ENCODE results near the gene XIRP2.
A peak's percentile ranks its signal among the peaks of the same experiment; 100 is the strongest.
"Not testable (repeated sequence)": the region's sequence is repeated elsewhere in the genome, so short reads cannot be mapped to it uniquely, and the experiment has no call there.

XIRP2 gene

DNA sequence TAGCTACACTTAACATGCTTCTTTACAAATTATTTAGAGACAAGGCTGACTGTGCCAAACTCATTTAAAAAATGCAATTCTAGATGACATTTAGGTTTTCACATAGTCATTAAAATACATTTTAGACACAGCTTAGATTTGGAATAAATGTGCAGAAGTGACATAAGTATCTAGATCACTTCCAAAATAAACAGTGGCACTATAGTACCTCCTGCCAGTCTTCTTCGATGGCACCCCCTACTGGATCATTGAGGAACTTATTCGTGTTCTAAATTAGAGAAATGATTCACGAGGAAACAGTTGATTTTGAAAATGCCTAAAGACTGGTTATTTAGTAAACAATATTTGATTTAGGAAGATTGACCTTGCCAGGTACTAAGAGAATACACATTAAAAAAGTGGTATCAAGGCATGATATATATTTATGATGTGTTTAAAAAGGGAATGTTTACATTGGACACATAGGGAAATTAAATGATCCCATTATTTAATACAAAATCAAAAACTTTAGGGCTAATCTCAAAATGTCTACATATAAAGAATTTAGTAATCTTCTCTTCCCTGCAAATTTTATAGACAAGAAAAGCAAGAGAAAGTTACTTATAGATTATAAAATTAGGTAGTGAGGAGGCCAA lies 323.9 kb downstream of the XIRP2 start:
- no peak for DNase-seq

DNA sequence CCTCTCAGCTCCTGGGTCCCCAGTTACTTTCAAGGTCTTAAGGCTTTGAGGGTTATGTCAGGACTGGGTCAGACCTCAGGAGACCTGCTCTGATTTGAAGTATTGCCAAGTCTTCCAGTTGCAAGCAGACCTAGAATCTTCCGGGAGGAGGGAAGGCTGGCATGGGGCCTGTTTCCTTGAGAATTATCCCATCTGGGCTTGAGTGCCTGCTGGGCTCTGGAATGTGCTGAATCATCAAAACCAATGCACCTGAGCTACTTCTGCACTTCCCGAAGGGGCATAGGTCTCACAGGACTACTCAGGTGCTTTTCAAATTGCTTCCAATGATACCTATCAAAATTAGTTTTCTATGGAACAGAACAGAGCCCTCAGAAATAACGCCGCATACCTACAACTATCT lies 327.3 kb downstream of the XIRP2 start:
- no peak for DNase-seq

DNA sequence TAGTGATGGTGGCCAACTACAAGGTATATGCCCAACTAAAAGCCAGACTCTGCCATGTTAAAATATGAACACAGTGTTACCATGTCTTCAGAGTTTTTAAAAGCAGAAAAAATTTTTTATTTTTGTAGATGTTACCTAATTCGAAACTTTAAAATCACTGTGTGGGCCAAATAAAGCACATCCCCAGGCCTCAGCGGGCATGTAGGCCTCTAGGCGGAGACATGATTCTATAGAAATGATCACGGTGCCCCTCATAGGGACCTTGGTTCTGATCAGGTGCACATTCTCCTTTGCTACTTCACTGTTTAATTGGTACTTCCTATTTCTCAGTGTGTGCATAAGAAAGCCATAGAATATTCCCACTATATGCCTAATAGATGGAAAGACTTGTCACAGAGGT lies 349.2 kb downstream of the XIRP2 start:
- DNase-seq = no peak

DNA sequence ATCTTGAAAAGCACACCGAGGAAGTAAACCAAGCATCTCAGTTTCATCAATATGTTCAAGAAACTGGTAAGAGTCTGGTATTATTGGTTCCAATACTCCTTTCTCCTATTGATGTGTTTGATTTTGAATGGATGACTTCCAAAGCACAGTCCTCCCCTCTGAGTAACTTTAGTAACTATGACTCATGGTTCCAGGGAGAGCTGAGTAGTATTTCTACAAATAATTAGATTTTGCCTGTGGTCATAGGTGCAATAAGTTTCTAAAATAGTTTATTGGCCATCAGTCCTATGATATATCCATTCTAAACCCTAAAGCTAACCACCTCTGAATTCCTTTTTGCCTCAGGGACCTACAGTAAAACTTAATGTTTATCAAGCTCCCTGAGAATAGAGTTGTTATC lies 352.4 kb downstream of the XIRP2 start:
- no peak for DNase-seq

DNA sequence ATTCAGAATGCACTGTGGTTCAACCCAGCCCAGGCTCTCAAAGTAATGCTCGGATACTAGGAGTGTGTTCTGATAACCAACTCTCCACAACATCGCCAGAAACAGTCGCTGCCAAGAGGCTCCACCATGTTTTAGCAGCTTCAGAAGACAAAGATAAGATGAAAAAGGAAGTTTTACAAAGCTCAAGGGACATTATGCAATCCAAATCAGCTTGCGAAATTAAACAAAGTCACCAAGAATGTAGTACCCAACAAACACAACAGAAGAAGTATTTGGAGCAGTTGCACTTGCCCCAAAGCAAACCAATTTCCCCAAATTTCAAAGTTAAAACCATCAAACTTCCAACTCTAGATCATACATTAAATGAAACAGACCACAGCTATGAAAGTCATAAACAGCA lies 360.9 kb downstream of the XIRP2 start:
- DNase-seq = no peak

DNA sequence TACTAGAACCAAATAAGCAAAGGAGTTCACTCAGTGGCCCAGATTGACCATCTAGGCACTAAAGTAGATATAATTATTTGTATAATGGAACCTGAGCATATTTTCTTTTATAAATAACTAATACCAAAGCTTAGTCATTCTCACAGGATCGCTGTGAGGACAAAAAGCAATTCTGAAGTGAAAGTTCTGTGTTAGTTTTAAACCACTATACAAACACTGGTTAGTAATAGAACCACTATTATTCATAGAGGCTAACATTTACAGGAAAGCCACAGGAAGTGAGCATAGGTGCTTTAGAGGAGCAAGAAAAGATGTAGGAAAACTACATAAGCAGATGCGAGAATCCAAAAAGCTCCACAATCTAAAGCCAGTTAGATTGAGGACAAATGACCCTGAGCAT lies 364.7 kb downstream of the XIRP2 start:
- no peak for DNase-seq

DNA sequence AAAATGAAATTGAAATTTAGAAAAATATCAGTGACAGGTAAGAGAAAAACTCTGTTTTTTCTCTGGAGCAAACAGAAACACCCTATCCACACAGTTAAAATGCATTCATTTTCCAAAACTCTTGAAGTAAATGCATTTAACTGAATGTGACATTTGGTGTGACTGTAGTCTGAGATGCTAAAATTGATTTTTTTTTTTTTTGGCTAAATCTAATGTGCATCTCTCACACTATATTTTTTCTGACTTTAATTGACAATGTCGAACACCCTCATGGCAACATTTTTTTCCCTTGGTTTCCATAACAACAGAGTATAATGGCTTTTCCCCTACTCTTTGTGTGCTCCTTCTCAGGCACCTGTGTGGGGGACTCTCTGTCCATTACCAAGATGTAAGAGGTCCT lies 366.4 kb downstream of the XIRP2 start:
- no peak for DNase-seq

DNA sequence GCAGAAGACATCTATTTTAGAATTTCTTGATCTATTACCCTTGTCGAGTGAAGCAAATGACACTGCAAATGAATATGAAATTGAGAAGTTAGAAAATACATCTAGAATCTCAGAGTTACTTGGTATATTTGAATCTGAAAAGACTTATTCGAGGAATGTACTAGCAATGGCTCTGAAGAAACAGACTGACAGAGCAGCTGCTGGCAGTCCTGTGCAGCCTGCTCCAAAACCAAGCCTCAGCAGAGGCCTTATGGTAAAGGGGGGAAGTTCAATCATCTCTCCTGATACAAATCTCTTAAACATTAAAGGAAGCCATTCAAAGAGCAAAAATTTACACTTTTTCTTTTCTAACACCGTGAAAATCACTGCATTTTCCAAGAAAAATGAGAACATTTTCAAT lies 370.4 kb downstream of the XIRP2 start:
- DNase-seq = no peak

DNA sequence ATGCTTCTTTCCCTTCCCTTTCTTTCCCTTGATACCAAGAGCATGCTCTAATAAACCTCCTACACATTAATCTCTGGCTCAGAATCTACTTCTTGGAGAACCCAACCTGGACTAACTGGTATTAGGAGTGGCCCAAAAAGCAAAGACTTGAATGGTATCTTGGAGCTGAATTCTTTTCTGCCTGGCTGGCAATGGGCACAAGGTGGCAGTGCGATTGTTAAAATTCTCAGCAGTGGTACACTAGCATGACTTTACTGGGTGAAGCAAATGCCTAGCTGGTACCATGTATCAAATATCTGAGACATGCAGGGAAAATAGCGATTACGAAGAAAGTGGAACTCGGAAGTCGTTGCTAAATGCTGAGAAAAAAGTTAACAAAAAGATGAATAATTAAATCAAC lies 376.1 kb downstream of the XIRP2 start:
- DNase-seq = no peak

DNA sequence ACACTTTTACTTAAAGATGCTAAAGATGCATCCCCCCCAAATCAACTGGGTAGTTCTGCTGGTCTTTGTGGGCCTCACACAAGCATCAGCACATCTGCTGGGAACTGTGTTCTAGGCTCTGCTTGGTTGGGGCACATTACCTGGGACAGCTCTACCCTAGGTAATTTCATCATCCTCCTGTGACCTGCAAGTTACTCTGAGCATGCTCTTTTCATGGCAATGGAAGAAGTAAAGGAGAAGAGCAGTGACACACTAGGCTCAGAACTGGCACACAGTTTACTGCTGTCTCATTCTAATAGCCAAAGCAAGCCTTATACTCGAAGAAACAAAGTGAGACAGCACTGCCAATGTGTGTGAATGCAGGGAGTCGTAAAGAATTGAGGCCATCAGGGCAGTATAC lies 376.7 kb downstream of the XIRP2 start:
- no peak for DNase-seq

DNA sequence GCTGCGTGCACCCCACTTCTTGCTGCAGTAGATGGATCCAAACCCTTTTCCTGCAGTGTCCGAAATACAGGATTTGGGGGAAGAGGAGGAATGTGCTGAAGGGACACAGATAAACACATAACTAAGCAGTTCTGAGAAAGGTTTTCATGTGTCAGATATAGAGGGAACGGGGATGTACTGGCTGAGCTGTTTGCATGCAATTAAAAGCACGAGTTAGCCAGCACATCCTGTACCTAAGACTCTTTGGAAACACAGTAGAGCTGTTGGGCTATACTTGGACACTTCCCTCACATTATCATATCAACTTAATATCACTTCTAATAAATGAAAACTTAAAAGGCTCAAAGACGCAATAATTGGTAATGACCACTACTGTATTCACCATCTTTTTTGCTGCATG lies 377.4 kb downstream of the XIRP2 start:
- DNase-seq = no peak

DNA sequence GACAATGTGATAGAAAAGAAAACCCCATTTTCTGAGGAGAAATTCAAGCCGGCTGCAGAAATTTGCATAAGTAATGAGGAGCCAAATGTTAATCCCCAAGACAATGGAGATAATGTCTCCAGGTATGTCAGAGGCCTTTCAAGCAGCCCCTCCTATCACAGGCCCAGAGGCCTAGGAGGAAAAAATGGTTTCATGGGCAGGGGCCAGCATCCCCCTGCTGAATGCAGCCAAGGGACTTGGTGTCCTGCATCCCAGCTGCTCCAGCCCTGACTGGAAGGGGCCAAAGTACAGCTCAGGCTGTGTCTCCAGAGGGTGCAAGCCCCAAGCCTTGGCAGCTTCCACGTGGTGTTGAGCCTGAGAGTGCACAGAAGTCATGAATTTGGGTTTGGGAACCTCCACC lies 380.0 kb downstream of the XIRP2 start:
- DNase-seq = not testable (repeated sequence)

DNA sequence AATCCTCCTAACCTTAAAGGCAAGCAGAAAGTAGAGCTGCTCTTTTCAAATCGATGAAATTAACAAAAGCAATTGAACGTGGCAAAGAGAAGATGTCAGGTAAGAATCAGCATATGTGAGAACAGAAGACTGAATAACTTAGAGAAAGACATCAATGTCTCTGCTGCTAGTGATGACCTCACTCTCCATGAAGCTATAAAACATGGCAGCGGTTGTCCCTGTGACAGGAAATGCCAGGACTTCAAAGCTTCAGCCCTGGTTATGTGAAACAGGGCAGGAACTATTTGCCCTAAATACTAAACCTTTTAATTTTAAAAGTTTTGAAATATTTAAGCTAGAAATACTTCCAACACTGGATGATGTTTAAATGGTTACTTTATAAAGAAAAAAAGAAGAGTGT lies 383.7 kb downstream of the XIRP2 start:
- DNase-seq = no peak

DNA sequence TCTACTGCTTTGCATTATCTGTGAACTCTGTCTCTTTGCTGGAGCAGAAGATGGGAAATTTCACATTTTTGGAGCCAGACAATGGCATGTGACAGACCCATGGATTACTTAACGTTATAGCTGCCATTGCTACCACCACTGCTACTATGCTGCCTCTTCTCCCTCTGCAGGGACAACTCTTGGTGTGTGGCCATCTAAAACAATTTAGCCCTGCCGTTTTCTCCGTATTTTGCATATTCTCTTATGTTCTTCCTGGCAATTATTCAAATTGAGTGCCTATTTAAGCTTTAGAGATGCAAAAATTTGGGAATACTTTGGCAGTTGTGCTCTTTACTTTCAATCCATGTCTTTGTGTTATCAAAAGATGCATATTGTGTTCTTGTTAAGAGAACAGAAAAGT lies 386.8 kb downstream of the XIRP2 start:
- no peak for DNase-seq

DNA sequence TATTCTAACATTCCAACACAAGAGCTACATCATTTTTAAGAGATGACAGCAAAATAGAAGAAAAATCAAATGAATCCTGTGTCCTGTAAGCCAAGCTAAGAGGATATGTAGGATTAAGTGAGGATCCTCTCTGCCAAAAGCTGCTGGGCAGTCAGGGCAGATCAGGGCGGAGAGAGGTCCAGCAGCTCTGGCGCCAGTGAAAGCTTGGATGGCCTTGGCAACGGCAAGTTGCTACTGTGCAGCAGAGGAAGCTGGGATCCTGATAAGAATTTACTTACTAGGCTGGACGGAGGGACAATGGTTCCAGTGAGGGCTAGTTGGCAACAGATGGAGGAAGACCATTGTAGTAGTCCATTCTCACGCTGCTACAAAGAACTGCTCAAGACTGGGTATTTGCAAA lies 391.5 kb downstream of the XIRP2 start:
- DNase-seq = no peak

DNA sequence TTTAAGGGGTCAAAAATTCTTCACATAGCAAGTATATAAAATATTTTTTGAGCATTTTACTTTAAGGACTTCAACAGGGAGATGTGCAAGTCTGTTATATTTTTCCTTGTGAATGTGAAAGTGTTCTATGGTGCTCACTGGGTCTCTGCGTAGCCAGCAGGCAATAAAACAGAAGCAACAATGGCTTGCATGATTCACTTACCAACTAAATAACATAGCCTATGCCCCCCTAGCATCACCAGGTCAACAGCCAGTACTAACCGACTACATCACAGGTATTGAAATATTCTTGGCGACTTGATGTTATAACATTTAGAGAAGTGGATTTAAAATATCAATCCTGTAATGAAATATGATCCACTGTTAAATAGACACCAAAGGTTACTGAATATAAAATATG lies 398.9 kb downstream of the XIRP2 start:
- no peak for DNase-seq

DNA sequence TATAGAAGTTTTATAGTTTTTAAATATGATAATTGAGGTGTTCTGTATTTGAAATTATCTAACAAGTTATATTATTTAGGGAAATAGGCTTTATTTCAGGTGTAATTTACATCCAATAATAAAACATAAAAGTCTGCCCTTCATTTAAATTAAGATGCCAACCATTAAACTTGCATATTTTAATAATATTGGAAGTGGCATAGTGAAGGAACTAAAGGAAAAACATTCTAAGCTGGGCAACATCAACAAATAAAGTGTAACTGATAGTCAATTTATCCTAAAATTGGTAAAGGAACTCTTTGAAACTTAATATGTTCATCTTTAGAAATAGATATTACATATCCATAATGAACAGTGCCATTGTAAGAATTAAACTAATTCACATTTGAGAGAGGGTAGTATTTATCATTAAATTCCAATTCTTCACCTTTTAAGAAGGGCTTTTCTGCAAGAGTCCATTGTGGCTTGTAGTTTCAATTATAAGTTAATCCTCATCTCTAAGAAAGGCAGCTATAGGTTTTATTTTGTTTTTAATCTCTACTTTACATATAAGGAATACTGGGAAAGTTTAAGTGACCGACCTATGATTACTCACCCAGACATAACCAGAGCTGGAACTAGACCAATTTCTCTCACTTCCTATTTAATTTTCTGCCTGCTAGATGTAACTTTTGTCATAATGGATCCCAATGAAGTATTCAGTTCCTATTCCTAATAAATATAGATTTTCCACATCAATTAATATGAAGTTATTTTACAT lies 401.6 kb downstream of the XIRP2 start:
- no peak for DNase-seq

DNA sequence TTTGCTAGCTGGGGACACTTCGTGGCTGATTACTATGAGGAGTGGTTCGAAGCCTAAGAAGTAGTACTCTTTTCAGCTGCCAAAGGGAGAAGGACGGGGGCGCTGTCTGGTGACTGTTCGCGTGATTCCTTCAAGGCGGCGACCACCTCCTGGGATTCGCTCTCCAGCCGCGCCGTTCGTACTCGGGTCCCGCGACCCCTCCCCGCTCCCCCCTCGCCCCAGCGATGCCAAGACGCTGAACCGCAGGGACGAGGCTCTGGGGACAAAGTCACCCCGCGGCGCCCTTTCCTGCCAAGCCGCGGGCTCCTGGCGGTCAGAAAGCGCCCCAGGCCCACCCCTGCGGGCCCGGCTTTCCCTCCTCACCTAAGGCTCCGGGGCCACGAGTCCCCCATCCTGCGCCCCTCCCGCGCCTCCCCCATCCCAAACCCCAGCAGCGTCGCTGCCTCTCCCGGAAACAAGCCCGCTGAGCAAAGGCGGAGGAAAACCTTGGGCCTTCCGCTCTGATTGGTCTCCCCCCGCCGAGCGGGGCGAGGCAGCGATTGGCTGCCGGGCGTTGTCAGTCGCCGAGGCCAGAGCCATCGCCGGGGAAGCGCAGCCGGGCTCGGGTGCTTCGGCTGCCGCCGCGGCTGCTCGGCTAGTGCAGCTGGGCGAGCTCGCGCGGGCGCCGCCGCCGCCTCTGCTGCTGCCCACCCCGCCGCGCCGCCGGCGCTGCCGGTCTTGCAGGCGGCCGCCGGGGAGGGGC lies 404.3 kb downstream of the XIRP2 start, which contains the start of gene B3GALT1:
B3GALT1 (plus strand) TSS at position 572 of the 742 bp plus-strand sequence.
- peak; percentile 80 for DNase-seq

DNA sequence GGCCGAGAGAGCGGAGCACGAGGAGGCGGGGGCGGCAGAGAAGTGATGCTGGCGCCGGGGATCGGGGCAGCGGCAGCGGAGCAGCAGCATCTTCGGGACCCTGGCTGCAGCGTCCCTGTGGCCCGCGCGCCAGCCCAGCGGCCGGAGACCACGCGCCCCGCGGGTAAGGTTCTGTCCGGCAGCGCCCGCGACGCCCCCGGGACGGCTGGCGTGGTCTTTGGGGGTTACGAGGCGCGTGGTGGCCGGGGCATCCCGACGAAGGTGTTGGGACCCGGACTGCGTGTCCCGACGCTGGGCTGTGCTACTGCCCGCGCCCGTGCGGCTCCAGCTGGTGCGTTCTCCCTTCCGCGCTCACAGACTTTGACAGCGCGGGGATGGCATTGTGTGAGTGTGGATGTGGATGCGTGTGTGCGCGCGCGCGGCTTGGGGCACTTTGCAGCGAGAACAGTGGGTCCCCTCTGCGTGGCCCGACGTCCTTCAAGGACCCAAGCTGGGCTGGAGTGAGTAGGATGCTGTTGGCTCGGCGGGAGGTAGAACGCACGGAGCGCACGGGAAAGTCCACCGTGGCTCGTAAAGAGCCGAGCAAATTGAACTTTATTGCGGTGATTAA lies 405.0 kb downstream of the XIRP2 start:
- no peak for DNase-seq

DNA sequence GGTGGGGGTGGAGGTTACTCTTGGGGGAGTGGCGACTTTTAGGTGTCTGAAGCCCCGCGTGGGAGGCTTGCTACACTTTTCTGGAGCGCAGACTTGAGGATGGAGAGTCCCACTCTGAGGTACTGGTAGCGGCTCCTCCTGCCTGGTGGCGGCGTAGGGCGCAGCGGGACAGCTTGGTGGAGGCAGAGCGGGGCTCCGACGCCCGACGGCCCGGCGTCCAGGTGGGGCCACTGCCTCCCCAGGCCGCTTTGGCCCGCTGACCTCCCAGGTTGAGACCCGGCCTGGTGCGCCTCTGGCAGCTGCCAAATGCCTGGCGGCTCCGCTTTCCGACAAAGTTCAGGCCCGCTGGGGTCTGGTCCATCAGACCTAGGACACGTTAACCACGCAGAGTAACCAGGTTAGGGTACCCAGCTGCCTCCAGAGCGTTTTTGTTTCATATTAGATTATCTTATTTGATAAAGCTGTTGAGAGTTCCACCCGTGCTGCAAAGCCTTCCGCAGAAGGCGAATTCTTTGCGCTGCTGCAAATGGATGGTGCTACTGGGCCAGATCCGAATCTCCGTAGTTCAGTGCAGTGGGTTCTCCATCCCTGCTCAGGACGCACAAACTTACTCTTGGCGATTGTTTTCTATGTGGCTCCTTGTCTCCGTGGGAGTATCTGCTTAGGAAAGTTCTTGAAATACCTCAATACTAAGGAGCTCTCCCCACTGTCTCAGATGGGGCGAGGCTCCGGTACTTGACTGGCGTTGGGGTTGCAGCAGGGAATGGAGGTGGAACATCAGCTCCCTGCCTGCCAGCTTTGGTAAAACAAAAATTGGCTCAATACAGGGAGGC lies 405.9 kb downstream of the XIRP2 start:
- no peak for DNase-seq

DNA sequence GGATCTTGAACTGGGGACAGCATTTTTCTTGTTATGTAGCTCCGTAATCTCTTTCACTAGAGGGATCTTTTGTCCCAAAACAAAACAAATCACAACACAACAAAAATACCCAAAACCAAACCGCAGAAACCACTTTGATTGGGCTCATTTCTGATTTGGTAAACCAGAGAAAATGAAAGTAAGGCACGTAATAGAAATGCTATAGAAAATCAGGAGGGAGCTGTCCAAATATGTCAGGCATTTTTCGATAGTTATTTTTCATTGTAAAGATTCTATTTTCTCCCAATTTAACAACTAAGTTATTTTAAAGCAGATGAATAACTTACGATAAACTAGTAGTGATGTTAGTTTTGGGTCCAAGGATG lies 406.5 kb downstream of the XIRP2 start:
- DNase-seq = no peak

DNA sequence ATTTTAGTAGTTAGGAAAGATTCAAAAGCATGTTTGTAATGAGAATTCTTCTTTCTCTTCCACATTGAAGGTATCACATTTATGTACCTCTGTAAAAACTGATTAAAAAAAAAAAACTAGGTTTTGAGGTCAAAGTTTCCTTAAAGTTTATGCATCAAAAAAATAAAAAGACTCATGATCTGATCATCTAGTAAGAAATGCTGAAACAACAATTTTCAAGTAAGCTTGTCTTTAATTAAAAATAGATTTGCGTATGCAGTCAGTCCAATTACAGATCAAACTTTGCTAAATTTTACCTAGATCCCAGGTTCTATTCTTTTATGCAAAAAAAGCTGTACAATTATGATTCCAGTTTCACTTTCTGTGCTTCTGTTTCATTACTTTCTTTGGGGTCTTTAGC lies 409.0 kb downstream of the XIRP2 start:
- DNase-seq = no peak

DNA sequence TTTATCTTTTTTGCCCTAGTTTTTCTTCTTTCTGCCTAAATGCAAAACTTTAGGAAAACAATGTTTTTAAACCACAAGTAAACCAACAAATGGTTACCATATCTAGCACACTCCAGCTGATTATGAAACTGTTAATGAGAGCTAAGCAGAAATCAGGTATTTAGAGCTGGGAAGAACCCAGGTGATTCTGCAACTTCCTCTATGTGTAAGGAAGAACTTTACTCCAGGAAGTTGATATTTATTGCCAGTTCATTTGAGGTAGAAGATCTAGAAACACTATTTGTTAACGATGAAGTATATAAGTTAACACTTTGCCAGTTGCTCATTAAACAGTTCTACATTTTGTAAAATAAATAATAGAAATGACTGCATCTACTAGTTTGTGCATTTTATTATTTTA lies 409.7 kb downstream of the XIRP2 start:
- DNase-seq = no peak
